GM19463 (cell line): Measurements from ENCODE around the gene KLHL21.
"Not testable (repeated sequence)": the region's sequence is repeated elsewhere in the genome, so short reads cannot be mapped to it uniquely, and the experiment has no call there.

Experiments
- ATAC-seq: cut with Tn5 transposase; IDR thresholded peaks from one replicate; pipeline ENCODE4 v1.9.1; 2021; ENCODE audit warnings: mild to moderate bottlenecking, moderate library complexity; ENCODE audit not compliant: unreplicated experiment

KLHL21 gene

DNA sequence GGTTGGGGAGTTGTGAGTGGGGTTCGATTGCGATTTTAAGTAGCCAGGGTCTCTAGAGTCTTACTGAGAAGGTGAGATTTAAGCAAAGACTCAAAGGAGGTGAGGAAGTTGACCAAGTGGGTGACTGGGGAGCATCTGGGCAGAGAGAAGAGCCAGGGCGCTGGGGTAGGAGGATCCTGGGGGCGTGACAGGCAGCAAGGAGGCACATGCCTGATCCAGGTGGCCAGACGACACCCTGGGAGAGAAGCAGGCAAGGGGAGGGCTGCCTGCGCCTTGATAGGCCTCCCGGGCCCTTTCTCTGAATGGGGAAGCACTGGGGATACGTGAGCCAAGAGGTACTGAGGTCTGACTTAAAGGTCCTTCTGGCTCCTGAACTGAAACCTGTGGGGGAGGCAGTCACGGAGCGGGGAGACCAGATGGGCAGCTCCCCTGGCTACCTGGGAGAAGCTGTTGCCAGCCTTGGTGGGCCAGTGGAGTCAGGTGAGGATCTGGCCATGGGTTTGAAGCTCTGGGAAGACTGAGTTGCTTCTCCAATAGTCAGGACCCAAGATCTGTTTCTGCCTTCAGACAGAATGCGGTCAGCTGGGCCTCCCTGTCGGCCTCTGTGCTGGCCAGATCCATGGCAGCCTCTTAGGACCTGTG is 17.5 kb downstream of the KLHL21 start:
- ATAC-seq, result no peak

DNA sequence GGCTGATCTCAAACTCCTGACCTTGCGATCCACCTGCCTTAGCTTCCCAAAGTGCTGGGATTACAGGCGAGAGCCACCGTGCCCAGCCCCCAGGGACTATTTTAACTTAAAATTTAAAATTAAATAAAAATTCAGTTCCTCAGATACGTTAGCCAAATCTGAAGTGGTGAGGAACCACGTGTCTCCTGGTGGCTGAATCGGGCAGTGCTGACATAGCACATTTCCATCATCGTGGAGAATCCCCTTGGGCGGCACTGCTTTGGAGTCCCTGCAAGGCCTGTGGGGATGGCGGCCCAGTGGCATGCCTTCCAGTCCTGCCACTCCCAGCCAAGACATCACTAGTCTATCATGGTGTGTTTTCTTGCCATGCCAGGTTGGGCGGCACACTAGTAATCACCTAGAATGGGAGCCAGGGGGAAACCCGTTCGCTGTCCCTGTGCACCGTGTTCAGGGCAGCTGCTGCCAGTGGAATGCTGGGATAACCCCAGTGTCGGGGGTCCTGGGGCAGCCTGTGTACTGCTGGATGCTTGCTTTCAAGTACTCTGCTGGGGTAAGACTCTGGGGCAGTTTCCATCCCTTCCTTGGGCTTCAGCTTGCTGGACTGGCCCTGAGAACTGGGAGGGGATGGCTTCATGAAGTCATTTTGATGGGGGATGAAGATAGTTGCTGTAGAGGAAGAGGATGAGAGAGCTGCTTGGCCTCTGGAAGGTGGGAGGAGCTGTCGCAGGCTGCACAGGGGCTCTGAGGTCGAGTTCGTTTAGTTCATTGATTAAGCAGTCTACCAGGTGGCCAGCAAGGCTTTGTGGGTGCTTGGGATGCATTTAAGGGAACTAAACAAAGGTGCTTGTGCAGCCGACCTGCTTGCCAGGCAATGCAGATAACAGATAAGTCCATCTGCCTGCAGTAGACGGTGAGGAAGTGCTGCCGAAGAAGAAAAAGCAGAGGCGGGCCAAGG is 18.3 kb downstream of the KLHL21 start:
- no peak for ATAC-seq

DNA sequence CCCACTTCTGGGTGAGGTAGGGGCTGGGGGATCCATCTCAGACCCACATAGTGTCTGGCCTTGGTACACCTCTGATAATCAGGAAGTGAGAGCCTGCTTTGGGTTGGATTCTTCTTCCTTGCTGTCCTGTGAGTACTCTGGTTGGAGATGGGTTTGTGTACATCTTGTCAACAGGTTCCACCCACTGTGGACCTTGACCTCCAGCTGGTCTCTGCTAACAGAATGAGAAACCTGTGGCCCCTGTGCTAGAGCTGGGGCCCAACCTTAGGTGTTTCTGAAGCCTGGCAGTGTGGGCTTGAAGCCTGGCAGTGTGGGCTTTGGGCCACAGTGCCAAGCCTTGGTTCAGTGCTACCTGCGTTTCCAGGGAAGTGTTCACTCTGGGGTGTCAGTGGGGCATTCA is 20.3 kb downstream of the KLHL21 start:
- no peak for ATAC-seq

DNA sequence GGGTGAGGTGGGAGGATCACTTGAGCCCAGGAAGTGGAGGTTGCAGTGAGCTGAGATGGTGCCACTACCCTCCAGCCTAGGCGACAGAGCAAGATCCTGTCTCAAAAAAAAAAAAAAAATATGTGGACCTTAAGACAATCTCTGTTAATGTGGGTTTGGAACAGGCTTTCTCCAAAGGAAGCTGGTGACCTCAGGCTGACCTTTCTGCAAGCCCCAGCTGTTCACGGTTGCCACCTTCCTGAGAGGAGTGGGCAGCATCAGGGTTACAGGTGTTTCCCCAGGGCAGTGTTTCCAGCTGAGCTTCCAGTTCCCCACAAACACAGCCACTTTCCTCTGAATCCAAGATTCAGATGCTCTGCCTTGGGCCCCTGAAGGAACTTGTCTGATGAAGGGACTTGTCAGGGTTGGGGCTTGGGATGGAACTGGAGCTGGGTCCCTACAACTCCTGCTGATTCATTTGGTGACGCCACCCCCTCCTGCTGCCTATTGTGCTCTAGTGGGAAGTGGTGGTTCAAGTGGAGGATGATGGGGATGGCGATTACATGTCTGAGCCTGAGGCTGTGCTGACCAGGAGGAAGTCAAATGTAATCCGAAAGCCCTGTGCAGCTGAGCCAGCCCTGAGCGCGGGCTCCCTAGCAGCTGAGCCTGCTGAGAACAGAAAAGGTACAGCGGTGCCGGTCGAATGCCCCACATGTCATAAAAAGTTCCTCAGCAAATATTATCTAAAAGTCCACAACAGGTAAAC is 20.9 kb downstream of the KLHL21 start:
- no peak for ATAC-seq

DNA sequence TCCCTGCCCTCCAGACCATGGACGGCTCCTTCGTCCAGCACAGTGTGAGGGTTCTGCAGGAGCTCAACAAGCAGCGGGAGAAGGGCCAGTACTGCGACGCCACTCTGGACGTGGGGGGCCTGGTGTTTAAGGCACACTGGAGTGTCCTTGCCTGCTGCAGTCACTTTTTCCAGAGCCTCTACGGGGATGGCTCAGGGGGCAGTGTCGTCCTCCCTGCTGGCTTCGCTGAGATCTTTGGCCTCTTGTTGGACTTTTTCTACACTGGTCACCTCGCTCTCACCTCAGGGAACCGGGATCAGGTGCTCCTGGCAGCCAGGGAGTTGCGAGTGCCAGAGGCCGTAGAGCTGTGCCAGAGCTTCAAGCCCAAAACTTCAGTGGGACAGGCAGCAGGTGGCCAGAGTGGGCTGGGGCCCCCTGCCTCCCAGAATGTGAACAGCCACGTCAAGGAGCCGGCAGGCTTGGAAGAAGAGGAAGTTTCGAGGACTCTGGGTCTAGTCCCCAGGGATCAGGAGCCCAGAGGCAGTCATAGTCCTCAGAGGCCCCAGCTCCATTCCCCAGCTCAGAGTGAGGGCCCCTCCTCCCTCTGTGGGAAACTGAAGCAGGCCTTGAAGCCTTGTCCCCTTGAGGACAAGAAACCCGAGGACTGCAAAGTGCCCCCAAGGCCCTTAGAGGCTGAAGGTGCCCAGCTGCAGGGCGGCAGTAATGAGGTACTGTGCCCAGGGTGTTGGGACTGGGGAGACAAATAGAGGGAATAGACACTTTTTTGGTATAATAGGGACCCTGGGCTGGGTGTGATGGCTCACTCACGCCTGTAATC is 21.9 kb downstream of the KLHL21 start:
- ATAC-seq, result no peak

DNA sequence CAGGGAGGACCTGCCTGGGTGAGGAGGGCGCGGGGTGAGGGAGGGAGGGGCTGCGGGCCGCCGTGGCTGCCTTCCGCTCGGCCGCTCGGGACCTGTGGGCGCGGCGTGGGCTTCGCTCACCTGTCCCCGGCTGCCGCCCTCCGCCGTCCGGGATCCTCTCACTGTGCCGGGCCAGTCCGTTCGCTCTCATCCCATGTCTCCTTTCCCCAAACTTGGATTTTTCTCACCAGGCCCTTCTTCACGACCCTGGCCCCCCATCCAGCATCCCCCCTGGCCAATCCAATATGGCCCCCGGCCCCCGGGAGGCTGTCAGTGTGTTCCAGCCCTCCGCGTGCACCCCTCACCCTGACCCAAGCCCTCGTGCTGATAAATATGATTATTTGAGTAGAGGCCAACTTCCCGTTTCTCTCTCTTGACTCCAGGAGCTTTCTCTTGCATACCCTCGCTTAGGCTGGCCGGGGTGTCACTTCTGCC is 22.5 kb downstream of the KLHL21 start:
- ATAC-seq, result no peak

DNA sequence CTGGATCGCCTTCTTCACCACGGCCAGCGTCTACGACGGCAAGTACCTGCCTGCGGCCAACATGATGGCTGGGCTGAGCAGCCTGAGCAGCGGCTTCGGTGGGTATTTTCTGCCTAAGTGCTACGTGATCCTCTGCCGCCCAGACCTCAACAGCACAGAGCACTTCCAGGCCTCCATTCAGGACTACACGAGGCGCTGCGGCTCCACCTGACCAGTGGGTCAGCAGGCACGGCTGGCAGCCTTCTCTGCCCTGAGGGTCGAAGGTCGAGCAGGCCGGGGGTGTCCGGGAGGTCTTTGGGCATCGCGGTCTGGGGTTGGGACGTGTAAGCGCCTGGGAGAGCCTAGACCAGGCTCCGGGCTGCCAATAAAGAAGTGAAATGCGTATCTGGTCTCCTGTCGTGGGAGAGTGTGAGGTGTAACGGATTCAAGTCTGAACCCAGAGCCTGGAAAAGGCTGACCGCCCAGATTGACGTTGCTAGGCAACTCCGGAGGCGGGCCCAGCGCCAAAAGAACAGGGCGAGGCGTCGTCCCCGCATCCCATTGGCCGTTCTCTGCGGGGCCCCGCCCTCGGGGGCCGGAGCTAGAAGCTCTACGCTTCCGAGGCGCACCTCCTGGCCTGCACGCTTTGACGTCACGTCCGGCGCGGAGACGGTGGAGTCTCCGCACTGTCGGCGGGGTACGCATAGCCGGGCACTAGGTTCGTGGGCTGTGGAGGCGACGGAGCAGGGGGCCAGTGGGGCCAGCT is 23.1 kb downstream of the KLHL21 start, which contains the start of gene ZBTB48:
Gene ZBTB48 (plus strand): TSS at position 621 of the 745 bp plus-strand sequence. CDS start 616 bp downstream, outside the sequence.
- peak; percentile 98 for ATAC-seq

DNA sequence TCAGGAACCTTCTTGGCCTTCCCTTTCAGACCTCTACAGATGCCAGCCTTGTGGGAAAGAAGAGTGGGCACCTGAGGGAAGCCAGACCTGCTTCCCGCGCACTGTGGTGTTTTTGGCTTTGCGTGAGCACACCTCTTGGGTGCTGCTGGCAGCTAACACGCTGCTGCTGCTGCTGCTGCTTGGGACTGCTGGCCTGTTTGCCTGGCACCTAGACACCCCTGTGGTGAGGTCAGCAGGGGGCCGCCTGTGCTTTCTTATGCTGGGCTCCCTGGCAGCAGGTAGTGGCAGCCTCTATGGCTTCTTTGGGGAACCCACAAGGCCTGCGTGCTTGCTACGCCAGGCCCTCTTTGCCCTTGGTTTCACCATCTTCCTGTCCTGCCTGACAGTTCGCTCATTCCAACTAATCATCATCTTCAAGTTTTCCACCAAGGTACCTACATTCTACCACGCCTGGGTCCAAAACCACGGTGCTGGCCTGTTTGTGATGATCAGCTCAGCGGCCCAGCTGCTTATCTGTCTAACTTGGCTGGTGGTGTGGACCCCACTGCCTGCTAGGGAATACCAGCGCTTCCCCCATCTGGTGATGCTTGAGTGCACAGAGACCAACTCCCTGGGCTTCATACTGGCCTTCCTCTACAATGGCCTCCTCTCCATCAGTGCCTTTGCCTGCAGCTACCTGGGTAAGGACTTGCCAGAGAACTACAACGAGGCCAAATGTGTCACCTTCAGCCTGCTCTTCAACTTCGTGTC is 23.9 kb downstream of the KLHL21 start:
- no peak for ATAC-seq

DNA sequence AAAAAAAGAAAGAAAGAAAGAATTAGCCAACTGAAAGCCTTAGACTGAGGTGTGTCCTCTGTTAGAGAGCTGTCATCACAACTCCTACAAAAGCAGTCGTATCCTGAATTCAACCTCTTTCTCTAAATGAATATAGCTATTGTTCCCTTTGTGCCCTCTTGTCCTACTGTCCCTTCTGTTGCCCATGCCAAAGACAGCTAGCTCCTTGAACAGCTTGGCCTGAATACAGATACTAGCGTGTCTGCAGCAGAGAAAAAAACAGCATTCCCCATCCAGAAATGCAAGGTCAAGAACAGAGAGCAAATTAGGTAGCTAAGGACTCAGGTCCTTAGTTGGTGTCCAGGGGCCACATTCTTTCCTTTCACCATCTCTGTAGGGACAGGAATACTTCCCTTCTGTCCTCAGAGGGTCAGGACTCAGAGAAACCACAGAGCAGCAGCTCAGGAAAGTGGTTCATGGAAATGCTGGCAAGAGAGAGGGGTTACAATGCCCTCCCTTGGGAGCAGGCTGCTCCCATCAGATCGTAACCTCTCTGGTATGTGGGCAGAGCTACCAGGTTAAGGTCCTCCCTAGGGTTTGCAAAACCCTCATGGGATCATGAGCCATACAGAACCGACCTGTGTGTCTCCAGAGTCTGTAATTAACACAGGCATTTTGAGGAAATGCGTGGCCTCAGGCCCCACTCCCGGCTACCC is 24.7 kb downstream of the KLHL21 start:
- ATAC-seq, result no peak

DNA sequence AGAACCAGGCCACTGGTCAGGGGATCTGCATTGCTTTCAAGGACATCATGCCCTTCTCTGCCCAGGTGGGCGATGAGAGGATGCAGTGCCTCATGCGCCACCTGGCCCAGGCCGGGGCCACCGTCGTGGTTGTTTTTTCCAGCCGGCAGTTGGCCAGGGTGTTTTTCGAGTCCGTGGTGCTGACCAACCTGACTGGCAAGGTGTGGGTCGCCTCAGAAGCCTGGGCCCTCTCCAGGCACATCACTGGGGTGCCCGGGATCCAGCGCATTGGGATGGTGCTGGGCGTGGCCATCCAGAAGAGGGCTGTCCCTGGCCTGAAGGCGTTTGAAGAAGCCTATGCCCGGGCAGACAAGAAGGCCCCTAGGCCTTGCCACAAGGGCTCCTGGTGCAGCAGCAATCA is 27.9 kb downstream of the KLHL21 start:
- ATAC-seq, result no peak

DNA sequence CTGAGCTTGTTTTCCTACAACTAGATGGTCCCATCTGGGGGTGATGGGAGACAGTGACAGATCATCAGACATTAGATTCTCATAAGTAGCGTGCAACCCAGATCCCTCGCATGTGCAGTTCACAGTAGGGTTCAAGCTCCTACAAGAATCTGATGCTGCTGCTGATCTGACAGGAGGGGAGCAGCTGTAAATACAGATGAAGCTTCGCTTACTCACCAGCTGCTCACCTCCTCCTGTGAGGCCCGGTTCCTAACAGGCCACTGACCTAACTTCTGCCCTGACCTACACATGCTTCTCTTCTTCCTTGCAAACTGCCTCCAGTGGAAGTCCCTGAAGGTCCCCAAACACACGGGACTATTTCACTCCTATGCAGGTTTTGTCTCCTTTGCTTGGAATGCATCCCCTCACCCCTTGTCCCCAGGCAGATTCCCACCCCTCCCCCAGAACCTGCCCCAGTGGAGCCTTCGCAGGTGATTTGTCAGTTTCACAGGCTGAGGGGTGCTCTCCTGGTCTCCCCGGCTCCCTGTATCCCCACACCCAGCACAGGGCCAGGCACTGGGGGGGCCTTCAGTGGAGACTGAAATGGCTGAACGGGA is 28.5 kb downstream of the KLHL21 start:
- ATAC-seq, result no peak

DNA sequence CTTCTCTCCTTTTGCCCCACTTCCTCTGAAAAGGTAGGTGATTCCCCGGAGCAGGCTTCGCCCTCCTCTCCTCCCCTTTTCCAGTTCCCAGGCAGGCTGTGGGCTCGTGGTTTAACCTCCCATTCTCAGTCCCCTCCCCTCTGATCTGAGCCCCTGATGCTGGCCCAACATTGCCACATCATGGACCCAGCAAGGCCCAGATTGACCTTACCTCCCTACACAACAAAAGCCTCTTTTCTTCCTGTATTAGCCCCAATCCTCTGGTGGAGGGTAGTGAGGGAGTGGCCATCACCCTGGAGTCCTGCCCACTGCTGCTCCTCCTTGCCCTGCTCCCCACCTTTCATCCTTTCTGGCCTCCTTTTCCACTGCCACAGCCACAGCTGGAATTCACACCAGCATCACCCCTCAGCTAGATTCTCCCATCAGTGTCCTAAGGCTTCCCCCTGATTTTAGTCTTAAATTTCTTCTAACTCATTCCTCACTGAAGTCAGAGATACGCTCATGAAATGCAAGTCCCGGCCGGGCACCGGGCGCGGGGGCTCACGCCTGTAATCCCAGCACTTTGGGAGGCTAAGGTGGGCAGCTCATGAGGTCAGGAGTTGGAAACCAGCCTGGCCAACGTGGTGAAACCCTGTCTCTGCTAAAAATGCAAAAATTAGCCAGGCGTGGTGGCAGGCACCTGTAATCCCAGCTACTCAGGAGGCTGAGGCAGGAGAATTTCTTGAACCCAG is 29.9 kb downstream of the KLHL21 start:
- ATAC-seq, result no peak

DNA sequence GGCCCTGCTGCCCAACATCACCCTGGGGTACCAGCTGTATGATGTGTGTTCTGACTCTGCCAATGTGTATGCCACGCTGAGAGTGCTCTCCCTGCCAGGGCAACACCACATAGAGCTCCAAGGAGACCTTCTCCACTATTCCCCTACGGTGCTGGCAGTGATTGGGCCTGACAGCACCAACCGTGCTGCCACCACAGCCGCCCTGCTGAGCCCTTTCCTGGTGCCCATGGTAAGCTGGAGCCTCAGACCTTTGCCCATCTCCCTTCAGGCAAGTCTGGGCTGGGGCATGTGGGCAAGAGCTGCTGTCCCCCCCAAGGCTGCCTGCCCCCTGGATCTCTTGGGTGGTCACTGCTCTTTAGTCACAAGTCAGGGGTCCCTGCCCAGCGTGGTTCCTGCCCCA is 31.7 kb downstream of the KLHL21 start:
- ATAC-seq, result no peak

DNA sequence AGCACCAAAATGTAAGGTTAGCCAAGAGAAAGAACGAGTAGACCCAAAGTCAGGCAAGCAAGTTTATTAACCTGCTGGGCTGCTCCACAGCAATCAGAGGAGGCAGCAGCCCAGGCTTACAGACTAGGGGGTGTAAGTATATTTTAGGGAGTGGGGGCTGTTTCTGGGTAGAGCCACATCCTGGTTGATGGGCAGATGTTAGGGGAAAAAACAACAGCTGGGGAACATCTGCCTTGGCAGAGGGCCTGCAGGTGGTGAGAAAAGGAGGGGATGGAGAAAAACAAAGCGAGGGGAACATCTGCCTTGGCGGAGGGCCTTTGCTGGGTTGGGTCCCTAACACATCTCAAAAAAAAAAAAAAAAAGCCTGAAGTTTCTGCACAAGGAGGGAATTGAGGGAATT is 32.6 kb downstream of the KLHL21 start:
- ATAC-seq, result no peak

DNA sequence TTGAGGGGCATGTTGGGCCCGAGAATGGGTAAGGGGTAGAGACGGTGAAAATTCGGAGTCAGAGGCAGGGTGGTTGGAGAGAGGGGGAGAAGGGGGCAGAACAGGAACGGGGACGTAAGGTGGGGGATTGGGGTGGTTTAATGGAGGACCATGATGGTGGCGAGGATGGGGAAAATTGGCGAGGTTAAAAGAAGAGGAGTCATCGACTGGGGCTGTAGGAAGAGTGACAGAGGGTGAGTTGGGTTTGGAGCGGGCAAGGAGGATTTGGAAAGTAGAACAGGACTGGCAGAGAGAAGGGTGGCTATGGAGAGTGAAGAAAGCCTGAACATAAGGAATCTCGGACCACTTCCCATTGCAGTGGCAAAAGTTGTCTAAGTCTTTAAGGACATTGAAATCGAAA is 33.6 kb downstream of the KLHL21 start:
- ATAC-seq, result no peak

DNA sequence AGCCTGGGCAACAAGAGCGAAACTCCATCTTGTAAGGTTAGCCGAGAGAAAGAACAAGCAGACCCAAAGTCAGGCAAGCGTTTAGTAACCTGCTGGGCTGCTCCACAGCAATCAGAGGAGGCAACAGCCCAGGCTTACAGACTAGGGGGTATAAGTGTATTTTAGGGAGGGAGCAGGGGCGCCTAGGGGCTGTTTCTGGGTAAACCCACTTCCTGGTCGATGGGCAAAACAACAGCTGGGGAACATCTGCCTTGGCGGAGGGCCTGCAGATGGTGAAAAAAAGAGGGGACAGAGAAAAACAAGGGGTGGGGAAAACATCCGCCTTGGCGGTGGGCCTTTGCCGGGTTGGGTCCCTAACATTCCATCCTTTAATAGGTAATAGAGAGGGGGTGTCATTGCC is 42.4 kb downstream of the KLHL21 start:
- ATAC-seq, result no peak

DNA sequence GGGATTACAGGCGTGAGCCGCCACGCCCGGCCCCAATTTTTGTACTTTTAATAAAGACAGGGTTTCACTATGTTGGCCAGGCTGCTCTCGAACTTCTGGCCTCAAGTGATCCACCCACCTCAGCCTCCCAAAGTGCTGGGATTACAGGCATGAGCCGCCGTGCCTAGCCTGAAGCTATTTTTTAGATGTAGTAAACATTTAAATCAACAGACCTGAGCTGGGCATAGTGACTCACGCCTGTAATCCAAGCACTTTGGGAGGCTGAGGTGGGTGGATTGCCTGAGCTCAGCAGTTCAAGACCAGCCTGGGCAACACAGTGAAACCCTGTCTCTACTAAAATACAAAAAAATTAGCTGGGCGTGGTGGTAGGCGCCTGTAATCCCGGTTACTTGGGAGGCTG is 43.5 kb downstream of the KLHL21 start:
- not testable (repeated sequence) for ATAC-seq
